ENCODE results near the gene PPIL1. TPM values are rescaled to one million over a fixed set of nuclear protein-coding genes. Genes with fewer than 3 reads are reported as not detected.

Gene PPIL1
- total and polyA plus RNA-seq, 2 of the 8 experiments (the other 6 are each of a cell fraction or from before 2014, with no cell fraction given): 83.7 to 86.5 TPM

DNA sequence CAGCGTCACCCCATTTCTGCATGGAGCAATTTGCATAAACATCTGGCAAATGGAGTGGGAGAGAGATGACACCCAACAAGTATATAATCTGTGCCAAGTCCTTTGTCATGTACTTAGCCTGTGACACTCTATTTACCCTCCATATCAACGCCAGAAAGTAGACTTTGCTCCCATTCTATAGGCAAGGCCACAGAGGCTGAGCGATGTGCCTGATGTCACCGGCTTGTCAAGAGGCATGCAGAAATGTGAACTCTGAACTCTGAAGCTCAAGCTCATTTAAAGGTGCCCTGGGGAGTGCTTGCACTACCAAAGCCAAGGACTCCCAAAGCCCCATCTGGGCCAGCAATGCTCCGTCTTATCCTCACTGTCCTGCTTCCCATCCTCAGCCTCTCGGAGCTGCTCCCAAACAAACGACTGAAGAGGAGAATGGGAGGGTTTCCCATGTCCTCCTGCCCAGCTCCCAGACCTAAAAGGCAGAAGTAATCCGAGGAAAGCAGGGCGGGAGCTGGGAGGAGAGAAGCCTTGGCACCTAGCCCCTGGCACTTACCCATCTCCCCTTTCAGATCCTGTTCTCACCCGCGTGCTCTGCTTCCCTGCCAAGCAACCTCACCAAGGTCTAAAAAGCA, 44.6 kb downstream of the PPIL1 start:
- no peak overlapping the region for H2AFZ ChIP-seq (ENCODE audit: low read length)
- no peaks in the 10 kb centered on the region for H3K79me2 ChIP-seq (ENCODE audit: control insufficient read depth in 1 of 2, insufficient read depth in 2 of 2, low read length in 2 of 2)
- H3K36me3 ChIP-seq (ENCODE audit: control insufficient read depth in 2 of 4, insufficient read depth in 4 of 4, low read length in 3 of 4): no peaks in the 10 kb centered on the region
- no peak overlapping the region for H2BK120ac ChIP-seq (replicated peaks; ENCODE audit: low read depth, low read length)
- no peak overlapping the region for H4K91ac ChIP-seq (replicated peaks; ENCODE audit: insufficient read length, low read length)
- H2AK5ac ChIP-seq (ENCODE audit: low read depth, low read length): no peak overlapping the region
- no peak overlapping the region for H2BK5ac ChIP-seq (ENCODE audit: low read depth, low read length)
- no peak overlapping the region for H2BK20ac ChIP-seq (ENCODE audit: low read length)
- POLR2A ChIA-PET (ENCODE audit: partially characterized antibody): interaction anchor here (0.8 to 1.1 kb wide), 2 partner anchors 11 to 44 kb away, joined by 3 to 4 read pairs; partner anchors contain the start of gene PPIL1
- H4K5ac ChIP-seq (ENCODE audit: insufficient read length, low read depth, low read length): no peak overlapping the region
- H4K8ac ChIP-seq (ENCODE audit: extremely low read depth, insufficient read depth, low read length): no peak overlapping the region
- CTCF ChIA-PET (ENCODE audit: partially characterized antibody): interaction anchor here (0.8 to 14.1 kb wide), 8 partner anchors 10 to 95 kb away, joined by 3 to 121 read pairs (median 6); no protein-coding TSS in a partner anchor
- H3K27me3 ChIP-seq (replicated peaks in 1 of 4; ENCODE audit: control insufficient read depth in 3 of 4, extremely low read depth in 1 of 4, insufficient read depth in 3 of 4, low read length in 3 of 4): no peaks in the 10 kb centered on the region; a peak in 1 of 7 replicates
- no peak overlapping the region for H3K14ac ChIP-seq (ENCODE audit: insufficient read length)
- no peak overlapping the region for H3K18ac ChIP-seq (ENCODE audit: extremely low read depth, low read length)
- H3K56ac ChIP-seq (replicated peaks; ENCODE audit: insufficient read length, low read depth, low read length): no peak overlapping the region
- H3K27ac ChIP-seq (ENCODE audit: low read depth, low read length): no peak overlapping the region
- H2BK15ac ChIP-seq (ENCODE audit: low read length): no peak overlapping the region
- H3K23me2 ChIP-seq (ENCODE audit: low read depth, low read length): no peaks in the 10 kb centered on the region
- H4K20me1 ChIP-seq (replicated peaks in 1 of 2; ENCODE audit: control insufficient read depth in 1 of 2, insufficient read depth in 2 of 2, low read length in 2 of 2): no peaks in the 10 kb centered on the region
- H3K4ac ChIP-seq (replicated peaks; ENCODE audit: insufficient read length, low read depth, low read length): no peak overlapping the region
- H3K9ac ChIP-seq (replicated peaks in 1 of 4; ENCODE audit: extremely low read depth in 1 of 4, low read depth in 3 of 4, low read length in 3 of 4): no peak overlapping the region
- H3K79me1 ChIP-seq (ENCODE audit: low read depth, low read length): no peaks in the 10 kb centered on the region; the same call in 1 of the 2 replicates
- H3K4me3 ChIP-seq (ENCODE audit: extremely low read depth in 1 of 4, insufficient read depth in 2 of 4, low read depth in 3 of 4, low read length in 4 of 4): no peak overlapping the region
- no peak overlapping the region for H3K4me2 ChIP-seq (ENCODE audit: insufficient read depth in 1 of 2, low read depth in 2 of 2, low read length in 2 of 2)
- H2BK12ac ChIP-seq (ENCODE audit: low read depth, low read length): no peak overlapping the region
- DNase-seq (ENCODE audit: low read depth in 1 of 2, low spot score in 2 of 2) (no peak), FAIRE-seq (no peak)
- H3K9me3 ChIP-seq (ENCODE audit: insufficient read depth in 2 of 2, low read depth in 1 of 2, low read length in 1 of 2): no peaks in the 10 kb centered on the region
- no peak overlapping the region for H3K23ac ChIP-seq (ENCODE audit: insufficient read length)
- H3K4me1 ChIP-seq (replicated peaks in 1 of 4; ENCODE audit: control insufficient read depth in 3 of 4, insufficient read depth in 4 of 4, low read length in 3 of 4): peaks cover 0 to 3% (median 1%) of the 10 kb centered on the region in 4 experiments; a peak in 2 of 7 replicates
- WGBS, 2 experiments (ENCODE audit: extremely low coverage in 1 of 2, insufficient coverage in 1 of 2, insufficient read length in 1 of 2, insufficient replicate concordance in 2 of 2, low coverage in 1 of 2, low lambda C conversion rate in 2 of 2, missing lambda C conversion rate in 1 of 2): 75% methylated on average over 11 of the region's 11 CpGs; no CpG with 5 or more reads in 1 of the 2 experiments
- no peak for TF ChIP-seq JUN (IDR thresholded peaks at IDR 0.05; ENCODE audit: low read depth, low read length)
- TF ChIP-seq HDAC2 (IDR thresholded peaks at IDR 0.05; ENCODE audit: borderline replicate concordance in 1 of 2, low read depth in 2 of 2, low read length in 2 of 2): no peak
